GM12801 (cell line): ENCODE measurements around the gene SDF2.

Source experiments
- CTCF ChIP-seq: IDR thresholded peaks from one replicate; pipeline ENCODE4 v1.5.1; 2011; ENCODE audit warnings: control low read depth; ENCODE audit not compliant: insufficient read length; ENCODE audit errors: extremely low read depth

The SDF2 gene

DNA sequence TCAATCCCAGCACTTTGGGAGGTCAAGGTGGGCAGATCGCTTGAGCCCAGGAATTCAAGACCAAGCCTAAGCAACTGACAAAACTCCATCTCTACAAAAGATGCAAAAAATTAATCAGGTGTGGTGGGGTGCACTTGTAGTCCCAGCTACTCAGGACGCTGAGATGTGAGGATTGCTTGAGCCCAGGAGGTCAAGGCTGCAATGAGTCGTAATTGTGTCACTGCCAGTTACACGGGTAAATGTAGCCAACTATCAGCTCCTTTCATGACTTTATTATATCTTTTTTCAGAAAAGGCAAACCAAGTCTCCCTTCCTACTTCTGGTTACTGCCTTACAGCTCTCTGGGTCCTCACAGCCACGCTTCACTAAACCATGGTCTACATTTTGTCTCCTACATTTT is 4.0 kb downstream of the SDF2 start:
- no peak for TF ChIP-seq CTCF

DNA sequence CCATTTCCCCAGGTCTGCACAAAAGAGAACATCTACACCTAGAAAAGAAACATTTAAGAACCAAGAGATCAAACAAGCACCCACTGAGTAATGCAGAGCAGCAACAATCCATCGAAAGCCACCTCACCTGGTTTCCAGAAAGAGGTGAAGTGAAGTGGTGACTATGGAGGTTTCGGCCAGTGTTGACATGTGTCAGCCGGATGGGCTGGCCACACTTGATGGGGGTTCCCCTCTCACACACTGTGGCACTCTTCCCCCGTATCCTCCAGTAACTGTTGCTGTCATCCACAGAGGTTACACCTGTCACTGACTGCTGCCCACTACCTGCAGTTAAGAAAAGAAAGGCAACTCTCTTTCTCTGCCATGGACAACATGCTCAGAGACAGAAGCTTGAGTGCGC is 6.5 kb downstream of the SDF2 start:
- no peak for TF ChIP-seq CTCF

GRCh38 chr17:28648698-28649097 is 13.0 kb downstream of the SDF2 start:
- TF ChIP-seq CTCF: no peak

DNA sequence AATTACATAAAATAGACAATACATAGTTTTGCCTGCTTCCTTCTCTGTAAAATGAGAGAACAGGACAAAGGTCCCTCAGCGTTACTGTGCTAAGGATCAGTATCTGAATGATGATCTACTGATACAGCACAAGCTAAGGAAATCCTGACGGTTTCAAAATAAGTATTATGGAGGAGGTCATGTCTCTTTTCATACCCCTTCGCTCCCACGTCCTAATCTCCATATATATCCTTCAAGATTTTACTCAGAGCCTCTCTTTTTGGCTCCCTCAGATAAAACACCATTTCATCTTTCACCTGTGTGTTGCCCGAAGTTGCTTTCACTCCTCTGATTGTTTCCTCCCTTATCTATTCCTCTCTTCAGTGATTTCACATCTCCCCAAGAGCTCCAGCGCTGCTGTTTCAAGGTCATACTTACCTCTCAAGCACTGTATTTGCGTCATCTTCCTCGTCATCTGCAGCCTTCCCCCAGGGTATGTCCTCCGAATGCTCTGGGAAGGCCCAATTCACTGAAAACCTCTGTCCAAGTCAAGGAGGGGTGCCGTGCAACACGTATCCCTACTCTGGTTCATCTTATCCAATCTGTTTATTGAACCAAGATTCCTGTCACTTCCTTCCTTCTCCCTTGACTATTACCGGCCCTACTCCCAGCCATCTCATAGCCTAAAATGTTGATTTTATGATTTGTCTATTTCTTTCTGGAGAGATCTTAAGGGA is 15.5 kb downstream of the SDF2 start:
- no peak for TF ChIP-seq CTCF

GRCh38 chr17:28645576-28645939 is 16.1 kb downstream of the SDF2 start:
- no peak for TF ChIP-seq CTCF

GRCh38 chr17:28644787-28645575 is 16.7 kb downstream of the SDF2 start, which contains the start of gene BLTP2:
BLTP2 (minus strand) TSS chr17:28645158; CDS start chr17:28645056, 102 bp downstream.
- no peak for TF ChIP-seq CTCF

DNA sequence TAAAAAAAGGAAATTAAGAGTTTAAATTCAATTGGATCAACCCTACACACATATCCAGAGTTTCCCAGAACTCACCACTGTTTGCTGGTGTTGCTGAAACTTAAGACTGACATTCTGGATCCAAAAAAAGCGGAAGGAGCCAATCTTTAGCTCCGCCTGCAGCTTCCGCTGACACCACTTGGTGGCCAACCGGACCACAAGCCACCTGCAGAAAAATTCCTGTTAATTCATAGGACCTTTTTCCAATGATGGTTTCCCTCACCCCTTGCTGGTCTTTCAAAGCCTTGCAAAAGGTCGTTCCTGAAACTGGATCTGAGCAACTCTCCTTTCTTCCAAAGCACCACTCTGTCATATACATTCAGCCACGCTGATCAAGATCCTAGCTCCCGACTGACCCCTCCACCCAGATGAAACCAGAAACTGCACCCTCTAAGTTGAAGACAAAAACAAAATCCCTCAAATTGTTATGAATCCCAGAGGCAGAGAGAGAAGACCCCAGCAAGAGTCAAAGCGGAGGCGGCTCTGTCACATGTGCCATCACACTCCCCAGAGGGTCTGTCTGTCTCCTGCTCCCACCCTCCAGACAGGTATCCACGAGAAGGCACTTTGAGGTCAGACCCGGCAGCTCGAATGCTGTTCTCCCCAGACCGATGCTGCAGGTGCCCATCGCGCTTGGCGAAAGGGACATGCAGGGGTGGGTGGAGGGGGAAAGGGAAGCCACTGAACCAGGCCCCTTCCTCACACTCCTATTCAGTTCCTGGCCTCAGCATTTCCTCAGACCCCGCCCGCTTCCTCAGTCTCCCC is 17.5 kb downstream of the SDF2 start:
- no peak for TF ChIP-seq CTCF
